Mesenchymal stem cell (in vitro differentiated cells and primary cell): ENCODE results near the gene RPRD1A.
A peak's percentile ranks its signal among the peaks of the same experiment; 100 is the strongest.
"Not testable (repeated sequence)": the region's sequence is repeated elsewhere in the genome, so short reads cannot be mapped to it uniquely, and the experiment has no call there.

Source experiments
- DNase-seq: peaks from one replicate; pipeline ENCODE4 v3.0.0-alpha.2; 2013
- H2AFZ ChIP-seq: one replicate; pipeline ENCODE4 v1.6.1; 2013; ENCODE audit warnings: low read depth, mild to moderate bottlenecking, control low read depth, inconsistent platforms, low read length, moderate library complexity
- H2AK5ac ChIP-seq: 2 replicates; pipeline ENCODE4 v1.6.1; 2013; ENCODE audit warnings: low read length, moderate library complexity, mild to moderate bottlenecking, inconsistent platforms; ENCODE audit not compliant: severe bottlenecking
- H2BK120ac ChIP-seq: one replicate; pipeline ENCODE4 v1.6.1; 2013; ENCODE audit warnings: low read depth, mild to moderate bottlenecking, inconsistent platforms, low read length, moderate library complexity
- H2BK12ac ChIP-seq, 2 experiments: one replicate each; pipeline ENCODE4 v1.6.1; 2013; ENCODE audit warnings: inconsistent platforms in 2 of 2, low read length in 2 of 2, mild to moderate bottlenecking in 2 of 2, moderate library complexity in 2 of 2, control low read depth in 1 of 2
- H2BK15ac ChIP-seq: one replicate; pipeline ENCODE4 v1.6.1; 2013; ENCODE audit warnings: mild to moderate bottlenecking, low read depth, inconsistent platforms; ENCODE audit not compliant: poor library complexity, severe bottlenecking
- H2BK5ac ChIP-seq: 2 replicates; pipeline ENCODE4 v1.6.1; 2013; ENCODE audit warnings: low read depth, mild to moderate bottlenecking, low read length, control low read depth, inconsistent platforms; ENCODE audit not compliant: poor library complexity, severe bottlenecking
- H3K14ac ChIP-seq, 2 experiments: one replicate each; pipeline ENCODE4 v1.6.1; 2013; ENCODE audit warnings: inconsistent platforms in 2 of 2, low read length in 2 of 2, control low read depth in 1 of 2, mild to moderate bottlenecking in 1 of 2, moderate library complexity in 1 of 2
- H3K18ac ChIP-seq, 2 experiments: one replicate each; pipeline ENCODE4 v1.6.1; 2013; ENCODE audit warnings: inconsistent platforms in 2 of 2, low read length in 2 of 2, control low read depth in 1 of 2, low read depth in 1 of 2, mild to moderate bottlenecking in 1 of 2
- H3K23ac ChIP-seq, 2 experiments: one replicate each; pipeline ENCODE4 v1.6.1; 2013; ENCODE audit warnings: inconsistent platforms in 2 of 2, low read length in 2 of 2, mild to moderate bottlenecking in 2 of 2, moderate library complexity in 2 of 2, control low read depth in 1 of 2
- H3K27ac ChIP-seq: 2 replicates; pipeline ENCODE4 v1.5.1; 2013; ENCODE audit warnings: mild to moderate bottlenecking, moderate library complexity, low read length, control low read depth, inconsistent platforms; ENCODE audit not compliant: poor library complexity, severe bottlenecking
- H3K27me3 ChIP-seq, 2 experiments: 2 replicates each; pipeline versions ENCODE4 v1.6.1 to v1.7.0; 2013; ENCODE audit warnings: low read length in 2 of 2, mild to moderate bottlenecking in 2 of 2, moderate library complexity in 2 of 2, control low read depth in 1 of 2, inconsistent platforms in 1 of 2; ENCODE audit not compliant: control insufficient read depth in 1 of 2, insufficient read depth in 1 of 2
- H3K36me3 ChIP-seq, 2 experiments: 2 replicates each; pipeline versions ENCODE4 v1.6.1 to v1.7.0; 2013; ENCODE audit warnings: low read length in 2 of 2, control low read depth in 1 of 2, inconsistent platforms in 1 of 2, low read depth in 1 of 2, mild to moderate bottlenecking in 1 of 2; ENCODE audit not compliant: insufficient read depth in 2 of 2, control insufficient read depth in 1 of 2
- H3K4ac ChIP-seq, 2 experiments: one replicate each; pipeline ENCODE4 v1.6.1; 2013; ENCODE audit warnings: inconsistent platforms in 2 of 2, low read length in 2 of 2, mild to moderate bottlenecking in 2 of 2, moderate library complexity in 2 of 2, control low read depth in 1 of 2, low read depth in 1 of 2
- H3K4me1 ChIP-seq: 2 replicates; pipeline ENCODE4 v1.6.1; 2013; ENCODE audit warnings: low read depth, low read length, control low read depth; ENCODE audit not compliant: control insufficient read depth, insufficient read depth
- H3K4me2 ChIP-seq: 2 replicates; pipeline ENCODE4 v1.6.1; 2013; ENCODE audit warnings: low read length, mild to moderate bottlenecking, inconsistent platforms; ENCODE audit not compliant: poor library complexity, severe bottlenecking
- H3K4me3 ChIP-seq, 2 experiments: 2 replicates each; pipeline versions ENCODE4 v1.5.1 to v1.7.0; 2013; ENCODE audit warnings: low read length in 2 of 2, mild to moderate bottlenecking in 2 of 2, control low read depth in 1 of 2, low read depth in 1 of 2; ENCODE audit not compliant: insufficient read depth in 1 of 2
- H3K79me1 ChIP-seq: replicated peaks from 2 replicates; pipeline ENCODE4 v1.6.1; 2013; ENCODE audit warnings: mild to moderate bottlenecking, control low read depth, low read length, inconsistent platforms; ENCODE audit not compliant: poor library complexity, severe bottlenecking
- H3K9ac ChIP-seq: 2 replicates; pipeline ENCODE4 v1.7.0; 2013; ENCODE audit warnings: mild to moderate bottlenecking, low read length, moderate library complexity
- H3K9me3 ChIP-seq: 2 replicates; pipeline ENCODE4 v1.7.0; 2013; ENCODE audit warnings: mild to moderate bottlenecking, low read length; ENCODE audit not compliant: control insufficient read depth
- H4K8ac ChIP-seq: one replicate; pipeline ENCODE4 v1.6.1; 2013; ENCODE audit warnings: inconsistent platforms, mild to moderate bottlenecking, low read length, moderate library complexity
- H4K91ac ChIP-seq: one replicate; pipeline ENCODE4 v1.6.1; 2013; ENCODE audit warnings: mild to moderate bottlenecking, low read length, inconsistent platforms
- WGBS: methylation state at CpG from one replicate; pipeline ENCODE4 v1.1.7; 2013; ENCODE audit warnings: mixed read lengths; 5-methylcytosine and 5-hydroxymethylcytosine counted together

The RPRD1A gene

GRCh38 chr18:36075862-36076587 is 8.7 kb upstream of the RPRD1A start:
- H3K4me2 ChIP-seq: no peak overlapping the region
- 30% methylated on average over 6 of the region's 6 CpGs for WGBS
- peak; percentile 99 for DNase-seq

GRCh38 chr18:36074435-36074834 is 7.1 kb upstream of the RPRD1A start:
- Histone ChIP-seq H3K23ac (no peak overlapping the region), H2BK12ac (peak overlapping the region in 1 of 2 experiments; percentile 76), H3K9ac (no peak overlapping the region), H3K4me1 (peaks cover 5% of the 10 kb centered on the region), H2AFZ (no peak overlapping the region), H3K4ac (no peak overlapping the region), H3K27me3 (no peaks in the 10 kb centered on the region), H4K8ac (no peak overlapping the region), H3K9me3 (no peaks in the 10 kb centered on the region), H3K18ac (peak overlapping the region in 1 of 2 experiments; percentile 57), H3K27ac (no peak overlapping the region), H2BK120ac (no peak overlapping the region), H2BK15ac (no peak overlapping the region), H3K79me1 (no peaks in the 10 kb centered on the region), H3K4me3 (no peak overlapping the region), H3K36me3 (no peaks in the 10 kb centered on the region), H4K91ac (no peak overlapping the region), H2AK5ac (no peak overlapping the region), H3K14ac (no peak overlapping the region), H3K4me2 (no peak overlapping the region), H2BK5ac (no peak overlapping the region)
- no peak for DNase-seq
- 97% methylated on average over 4 of the region's 4 CpGs for WGBS

More at GRCh38 chr18:36075862-36076587, 8.7 kb upstream of the RPRD1A start:
- Histone ChIP-seq H2AK5ac (no peak overlapping the region), H3K79me1 (no peaks in the 10 kb centered on the region), H3K27me3 (no peaks in the 10 kb centered on the region), H3K14ac (no peak overlapping the region), H2BK5ac (no peak overlapping the region), H2AFZ (no peak overlapping the region), H3K4me1 (peaks cover 7% of the 10 kb centered on the region), H3K27ac (no peak overlapping the region), H2BK15ac (no peak overlapping the region), H3K9ac (no peak overlapping the region), H2BK12ac (peak overlapping the region in 1 of 2 experiments; percentile 84), H2BK120ac (no peak overlapping the region), H3K4me3 (no peak overlapping the region), H3K4ac (peak overlapping the region; percentile 2 to 61), H4K8ac (no peak overlapping the region), H4K91ac (no peak overlapping the region), H3K18ac (peak overlapping the region in 1 of 2 experiments; percentile 34), H3K23ac (no peak overlapping the region), H3K9me3 (peaks cover 10% of the 10 kb centered on the region), H3K36me3 (no peaks in the 10 kb centered on the region)

- H3K4me1 ChIP-seq: peaks cover 2% of the 10 kb centered on the region
- H3K4me3 ChIP-seq: no peak overlapping the region
- H3K79me1 ChIP-seq: no peaks in the 10 kb centered on the region
- H2BK12ac ChIP-seq: no peak overlapping the region
- no peaks in the 10 kb centered on the region for H3K36me3 ChIP-seq
- peak; percentile 54 for DNase-seq
- no peaks in the 10 kb centered on the region for H3K9me3 ChIP-seq
- no peak overlapping the region for H4K91ac ChIP-seq
- no peak overlapping the region for H2AFZ ChIP-seq
- H3K4me2 ChIP-seq: no peak overlapping the region
- no peak overlapping the region for H3K23ac ChIP-seq
- H3K18ac ChIP-seq: peak overlapping the region in 1 of 2 experiments; percentile 12
- no peak overlapping the region for H3K9ac ChIP-seq
- no peak overlapping the region for H2BK120ac ChIP-seq
- no peaks in the 10 kb centered on the region for H3K27me3 ChIP-seq
- no peak overlapping the region for H2BK15ac ChIP-seq
- no peak overlapping the region for H4K8ac ChIP-seq
- WGBS: no CpG with 5 or more reads among the region's 1 CpG
- H3K4ac ChIP-seq: no peak overlapping the region
- no peak overlapping the region for H2AK5ac ChIP-seq
- no peak overlapping the region for H3K14ac ChIP-seq
- no peak overlapping the region for H3K27ac ChIP-seq
- no peak overlapping the region for H2BK5ac ChIP-seq
Observed at GRCh38 chr18:36073676-36074075, 6.3 kb upstream of the RPRD1A start.

GRCh38 chr18:36072406-36072805 is 5.0 kb upstream of the RPRD1A start:
- H3K4me2 ChIP-seq, H3K36me3 ChIP-seq, H3K4ac ChIP-seq, H2BK15ac ChIP-seq, H2BK120ac ChIP-seq, H3K9ac ChIP-seq, H3K27ac ChIP-seq, H2AK5ac ChIP-seq, H3K9me3 ChIP-seq, H2BK12ac ChIP-seq, DNase-seq, H3K79me1 ChIP-seq, H3K14ac ChIP-seq, H3K23ac ChIP-seq, H4K8ac ChIP-seq, H3K4me1 ChIP-seq, H2BK5ac ChIP-seq, H3K27me3 ChIP-seq, H3K4me3 ChIP-seq: not testable (repeated sequence)
- H3K18ac ChIP-seq: peak overlapping the region in 1 of 2 experiments; percentile 40
- WGBS: 98% methylated on average over 5 of the region's 8 CpGs
- peak overlapping the region; percentile 39 for H2AFZ ChIP-seq
- H4K91ac ChIP-seq: peak overlapping the region; percentile 11
